ENCODE results near the gene CFAP410. TPM values are rescaled to one million over a fixed set of nuclear protein-coding genes. Genes with fewer than 3 reads are reported as not detected.

Gene CFAP410
- total and polyA plus RNA-seq, 2 of the 8 experiments (the other 6 are each of a cell fraction or from before 2014, with no cell fraction given): 10.6 to 12.0 TPM

- Histone ChIP-seq H3K23ac (ENCODE audit: insufficient read length) (no peak overlapping the region), H4K5ac (ENCODE audit: insufficient read length, low read depth, low read length) (no peak overlapping the region), H3K4me2 (ENCODE audit: insufficient read depth in 1 of 2, low read depth in 2 of 2, low read length in 2 of 2) (no peak overlapping the region), H4K20me1 (replicated peaks in 1 of 2; ENCODE audit: control insufficient read depth in 1 of 2, insufficient read depth in 2 of 2, low read length in 2 of 2) (no peaks in the 10 kb centered on the region), H2BK15ac (ENCODE audit: low read length) (no peak overlapping the region), H3K79me2 (ENCODE audit: control insufficient read depth in 1 of 2, insufficient read depth in 2 of 2, low read length in 2 of 2) (no peaks in the 10 kb centered on the region), H3K56ac (replicated peaks; ENCODE audit: insufficient read length, low read depth, low read length) (no peak overlapping the region), H3K9ac (replicated peaks in 1 of 4; ENCODE audit: extremely low read depth in 1 of 4, low read depth in 3 of 4, low read length in 3 of 4) (no peak overlapping the region), H3K4me3 (ENCODE audit: extremely low read depth in 1 of 4, insufficient read depth in 2 of 4, low read depth in 3 of 4, low read length in 4 of 4) (no peak overlapping the region), H2AK5ac (ENCODE audit: low read depth, low read length) (no peak overlapping the region), H3K36me3 (ENCODE audit: control insufficient read depth in 2 of 4, insufficient read depth in 4 of 4, low read length in 3 of 4) (no peaks in the 10 kb centered on the region), H3K4ac (replicated peaks; ENCODE audit: insufficient read length, low read depth, low read length) (no peak overlapping the region), H3K27me3 (replicated peaks in 1 of 4; ENCODE audit: control insufficient read depth in 3 of 4, extremely low read depth in 1 of 4, insufficient read depth in 3 of 4, low read length in 3 of 4) (peaks cover 0 to 20% (median 15%) of the 10 kb centered on the region in 4 experiments; a peak in 6 of 7 replicates), H3K18ac (ENCODE audit: extremely low read depth, low read length) (no peak overlapping the region), H2BK12ac (ENCODE audit: low read depth, low read length) (no peak overlapping the region), H4K91ac (replicated peaks; ENCODE audit: insufficient read length, low read length) (no peak overlapping the region), H3K4me1 (replicated peaks in 1 of 4; ENCODE audit: control insufficient read depth in 3 of 4, insufficient read depth in 4 of 4, low read length in 3 of 4) (peaks cover 0 to 12% (median 7%) of the 10 kb centered on the region in 4 experiments; a peak in 6 of 7 replicates), H3K79me1 (ENCODE audit: low read depth, low read length) (no peaks in the 10 kb centered on the region), H3K23me2 (ENCODE audit: low read depth, low read length) (peaks cover 3% of the 10 kb centered on the region; the same call in 1 of the 2 replicates), H2BK20ac (ENCODE audit: low read length) (no peak overlapping the region), H3K9me3 (ENCODE audit: insufficient read depth in 2 of 2, low read depth in 1 of 2, low read length in 1 of 2) (no peaks in the 10 kb centered on the region), H3K14ac (ENCODE audit: insufficient read length) (no peak overlapping the region), H2AFZ (ENCODE audit: low read length) (no peak overlapping the region), H4K8ac (ENCODE audit: extremely low read depth, insufficient read depth, low read length) (no peak overlapping the region), H3K27ac (ENCODE audit: low read depth, low read length) (no peak overlapping the region), H2BK5ac (ENCODE audit: low read depth, low read length) (no peak overlapping the region), H2BK120ac (replicated peaks; ENCODE audit: low read depth, low read length) (no peak overlapping the region)
- FAIRE-seq (no peak), DNase-seq (ENCODE audit: low read depth in 1 of 2, low spot score in 2 of 2) (no peak)
- ChIA-PET CTCF (ENCODE audit: partially characterized antibody) (interaction anchor here (0.8 to 1.3 kb wide), 3 partner anchors 13 to 27 kb away, joined by 3 to 4 read pairs (median 4); partner anchors contain the start of gene CFAP410), POLR2A (ENCODE audit: partially characterized antibody) (no interaction called here)
- 79% methylated on average over 22 of the region's 28 CpGs; no CpG with 5 or more reads in 1 of the 2 experiments for WGBS, 2 experiments (ENCODE audit: extremely low coverage in 1 of 2, insufficient coverage in 1 of 2, insufficient read length in 1 of 2, insufficient replicate concordance in 2 of 2, low coverage in 1 of 2, low lambda C conversion rate in 2 of 2, missing lambda C conversion rate in 1 of 2)
- TF ChIP-seq HDAC6 (IDR thresholded peaks at IDR 0.05; ENCODE audit: low read depth, low read length) (no peak), BCL11A (IDR thresholded peaks at IDR 0.05; ENCODE audit: low read depth in 2 of 2, low read length in 2 of 2) (no peak), EP300 (IDR thresholded peaks at IDR 0.05; ENCODE audit: borderline replicate concordance in 1 of 2, low read depth in 2 of 2, low read length in 2 of 2) (no peak), JUND (IDR thresholded peaks at IDR 0.05; ENCODE audit: low read length) (no peak), NRF1 (IDR thresholded peaks at IDR 0.05; ENCODE audit: low read depth, low read length) (no peak), FOSL1 (IDR thresholded peaks at IDR 0.05; ENCODE audit: insufficient read depth, low read depth, low read length) (no peak), TBP (IDR thresholded peaks at IDR 0.05; ENCODE audit: low read depth, low read length) (no peak), CTBP2 (IDR thresholded peaks at IDR 0.05; ENCODE audit: borderline replicate concordance, insufficient read depth, insufficient read length, low read length) (no peak), SAP30 (IDR thresholded peaks at IDR 0.05; ENCODE audit: insufficient read depth, insufficient replicate concordance, low read length) (no peak), KDM4A (IDR thresholded peaks at IDR 0.05; ENCODE audit: low read depth, low read length, severe bottlenecking) (no peak), BACH1 (IDR thresholded peaks at IDR 0.05; ENCODE audit: low read length) (no peak)
- TF ChIP-seq, protein P1, sequence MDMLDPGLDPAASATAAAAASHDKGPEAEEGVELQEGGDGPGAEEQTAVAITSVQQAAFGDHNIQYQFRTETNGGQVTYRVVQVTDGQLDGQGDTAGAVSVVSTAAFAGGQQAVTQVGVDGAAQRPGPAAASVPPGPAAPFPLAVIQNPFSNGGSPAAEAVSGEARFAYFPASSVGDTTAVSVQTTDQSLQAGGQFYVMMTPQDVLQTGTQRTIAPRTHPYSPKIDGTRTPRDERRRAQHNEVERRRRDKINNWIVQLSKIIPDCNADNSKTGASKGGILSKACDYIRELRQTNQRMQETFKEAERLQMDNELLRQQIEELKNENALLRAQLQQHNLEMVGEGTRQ (IDR thresholded peaks at IDR 0.05; ENCODE audit: low read length): no peak
Observed at GRCh38 chr21:44366586-44367211, 27.5 kb upstream of the CFAP410 start.

Measured in H1 (cell line).